Ramos (cell line): Measurements from ENCODE around the gene XRCC1.

Source experiments
- in situ Hi-C: fragments of 300-500 bp; cut with MboI; formaldehyde crosslinking; loops from one replicate; pipeline ENCODE4 v1.14.3; 2022; ENCODE audit warnings: low sequenced_read_pairs; ENCODE audit not compliant: unreplicated experiment

The XRCC1 gene

GRCh38 chr19:43498233-43498842 is 77.0 kb downstream of the XRCC1 start:
- in situ Hi-C loops = no loop called here

GRCh38 chr19:43496960-43497359 is 78.4 kb downstream of the XRCC1 start:
- in situ Hi-C loops = no loop called here

- in situ Hi-C loops = no loop called here
These were observed 80.2 kb downstream of the XRCC1 start for GRCh38 chr19:43495082-43495481.
